GM12891 (cell line): ENCODE results near the gene KIF26A.

Source experiments
- POLR2A ChIP-seq: IDR thresholded peaks from 2 replicates; pipeline ENCODE4 v1.6.1; 2011; ENCODE audit warnings: low read depth, low read length, control low read depth
- POLR2AphosphoS5 ChIP-seq: IDR thresholded peaks from 2 replicates; pipeline ENCODE4 v1.6.1; 2011; ENCODE audit warnings: low read depth, low read length, control low read depth
- POU2F2 ChIP-seq: IDR thresholded peaks from 2 replicates; pipeline ENCODE4 v1.6.1; 2011; ENCODE audit warnings: low read depth, mild to moderate bottlenecking, control low read depth, low read length, moderate library complexity

GRCh38 chr14:104200106-104200505 is 61.7 kb downstream of the KIF26A start:
- TF ChIP-seq POU2F2 (no peak), POLR2A (no peak), POLR2AphosphoS5 (no peak)
